Activated T-helper 1 cell treated with anti-CD3 and anti-CD28 coated beads, Interleukin-12 subunit alpha, Interleukin-12 subunit beta, Interleukin-2, Interleukin-4 antibody, amounts not matched to agents 30 ng/mL and 10 ng/mL and 1 ng/mL, durations not matched to agents 14 hours and 24 hours and 36 hours (primary cell): Measurements from ENCODE around the gene TLR9. TPM values are rescaled to one million over a fixed set of nuclear protein-coding genes. Genes with fewer than 3 reads are reported as not detected.

Source experiments
- DNase-seq: peaks from one replicate; pipeline ENCODE4 v3.0.0; 2021; ENCODE audit warnings: low spot score
- H3K27ac Mint-ChIP-seq: one replicate; pipeline ENCODE4 v1.8.0; 2021; ENCODE audit warnings: mild to moderate bottlenecking, mixed read lengths
- H3K27me3 Mint-ChIP-seq: one replicate; pipeline ENCODE4 v1.8.0; 2022; ENCODE audit warnings: mild to moderate bottlenecking, moderate library complexity, mixed read lengths; ENCODE audit not compliant: insufficient read depth
- H3K36me3 Mint-ChIP-seq: one replicate; pipeline ENCODE4 v1.8.0; 2021; ENCODE audit warnings: low read depth, mixed read lengths
- H3K4me1 Mint-ChIP-seq: one replicate; pipeline ENCODE4 v1.8.0; 2021; ENCODE audit warnings: low read depth, mixed read lengths
- H3K4me3 Mint-ChIP-seq: one replicate; pipeline ENCODE4 v1.8.0; 2021; ENCODE audit warnings: mild to moderate bottlenecking, moderate library complexity, mixed read lengths
- H3K9me3 Mint-ChIP-seq: one replicate; pipeline ENCODE4 v1.8.0; 2021; ENCODE audit warnings: mixed read lengths
- intact Hi-C: fragments of 100-400 bp; cut with micrococcal nuclease; formaldehyde crosslinking; loops from one replicate; pipeline ENCODE4 v1.15.1; 2024
- total RNA-seq: library from RNA; stranded (reverse); gene quantifications from 2 replicates; pipeline ENCODE4 v1.2.3, GENCODE V29; 2022

Gene TLR9
- total RNA-seq, 1 donor from 2014 or later = 0.47 TPM

DNA sequence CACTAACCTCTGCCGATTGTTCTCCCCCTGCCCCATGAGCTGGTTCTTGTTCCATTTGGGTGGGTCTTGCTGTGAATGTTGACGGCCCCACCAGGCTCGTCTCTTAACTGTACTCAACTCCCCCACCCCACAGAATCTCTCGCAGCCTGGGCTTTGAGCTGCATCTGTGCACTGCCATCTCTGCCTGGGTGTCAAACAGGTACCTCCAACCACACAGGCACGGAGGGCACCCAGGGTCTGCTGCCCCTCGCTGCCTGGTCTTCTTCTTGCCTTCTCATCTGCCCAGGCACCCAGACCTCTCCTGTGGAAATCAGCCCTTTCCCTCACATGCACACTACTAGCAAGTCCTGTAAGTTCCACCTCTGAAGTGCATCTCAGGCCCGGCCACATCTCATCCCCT is 10.1 kb downstream of the TLR9 start:
- H3K27ac Mint-ChIP-seq = peak overlapping the region; percentile 49
- intact Hi-C loops = no loop called here
- H3K4me3 Mint-ChIP-seq = no peak overlapping the region
- H3K9me3 Mint-ChIP-seq = no peaks in the 10 kb centered on the region
- no peaks in the 10 kb centered on the region for H3K27me3 Mint-ChIP-seq
- H3K36me3 Mint-ChIP-seq = peaks cover 46% of the 10 kb centered on the region
- peaks cover 47% of the 10 kb centered on the region for H3K4me1 Mint-ChIP-seq
- DNase-seq = no peak

DNA sequence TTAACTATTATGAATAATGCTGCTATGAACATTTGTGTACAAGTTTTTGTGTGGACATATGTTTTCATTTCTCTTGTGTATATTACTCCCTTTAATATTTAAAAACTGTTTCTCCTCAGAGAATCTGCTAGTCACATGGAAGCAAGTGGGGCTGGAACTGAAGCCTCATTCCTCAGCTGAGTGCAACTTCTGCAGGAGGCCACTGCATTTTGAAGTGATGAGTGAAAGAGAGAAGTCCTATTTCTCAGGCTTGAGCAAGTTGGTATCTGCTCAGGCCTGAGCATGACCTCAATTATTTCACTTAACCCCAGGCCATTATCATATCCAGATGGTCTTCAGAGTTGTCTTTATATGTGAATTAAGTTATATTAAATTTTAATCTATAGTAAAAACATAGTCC is 11.5 kb downstream of the TLR9 start:
- Mint-ChIP-seq H3K36me3 (peaks cover 58% of the 10 kb centered on the region), H3K4me1 (peaks cover 34% of the 10 kb centered on the region), H3K27me3 (no peaks in the 10 kb centered on the region), H3K9me3 (no peaks in the 10 kb centered on the region), H3K27ac (no peak overlapping the region), H3K4me3 (no peak overlapping the region)
- intact Hi-C loops = no loop called here
- no peak for DNase-seq

DNA sequence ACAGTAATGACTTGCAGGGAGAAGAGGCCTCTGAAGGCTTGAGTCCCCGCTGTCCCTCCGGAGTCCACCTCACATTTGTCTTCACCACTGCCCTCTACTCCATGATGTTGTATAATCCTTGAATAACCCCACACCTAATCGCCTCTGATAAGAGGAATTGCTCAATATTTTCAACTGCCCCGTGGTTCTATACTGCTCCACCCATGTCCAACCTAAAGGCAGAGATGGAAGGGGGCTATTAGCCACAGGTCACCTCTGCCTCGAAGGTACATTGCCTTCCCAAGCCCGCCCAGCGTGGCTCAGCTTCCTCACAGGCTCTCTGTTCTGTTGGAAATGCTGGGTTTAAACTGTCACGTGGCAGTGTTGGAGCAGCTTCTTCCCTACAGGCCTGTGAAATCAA is 12.4 kb downstream of the TLR9 start:
- Mint-ChIP-seq H3K9me3 (no peaks in the 10 kb centered on the region), H3K4me3 (no peak overlapping the region), H3K4me1 (peaks cover 25% of the 10 kb centered on the region), H3K27ac (no peak overlapping the region), H3K36me3 (peaks cover 65% of the 10 kb centered on the region), H3K27me3 (no peaks in the 10 kb centered on the region)
- no peak for DNase-seq
- intact Hi-C loops = no loop called here

DNA sequence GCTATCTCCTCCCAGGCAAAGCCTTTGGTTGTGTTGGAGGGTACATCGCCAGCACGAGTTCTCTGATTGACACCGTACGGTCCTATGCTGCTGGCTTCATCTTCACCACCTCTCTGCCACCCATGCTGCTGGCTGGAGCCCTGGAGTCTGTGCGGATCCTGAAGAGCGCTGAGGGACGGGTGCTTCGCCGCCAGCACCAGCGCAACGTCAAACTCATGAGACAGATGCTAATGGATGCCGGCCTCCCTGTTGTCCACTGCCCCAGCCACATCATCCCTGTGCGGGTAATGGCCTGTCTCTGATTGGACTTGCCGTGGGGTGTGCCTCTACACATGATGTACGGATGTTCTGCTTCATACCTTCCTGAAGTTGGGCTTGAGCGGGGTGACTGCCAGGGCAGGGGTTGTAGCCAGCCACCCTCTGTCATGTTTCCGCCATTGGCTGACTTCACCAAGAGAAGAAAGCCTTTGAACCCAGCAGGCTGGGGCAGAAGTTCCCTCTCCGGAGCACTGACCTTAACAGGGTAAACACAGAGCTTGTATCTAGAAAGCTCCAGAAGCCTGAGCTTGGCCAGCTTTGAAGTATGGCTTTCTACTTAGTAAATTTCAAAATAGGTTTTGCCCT is 14.1 kb downstream of the TLR9 start:
- Mint-ChIP-seq H3K4me1 (peaks cover 9% of the 10 kb centered on the region), H3K4me3 (no peak overlapping the region), H3K9me3 (no peaks in the 10 kb centered on the region), H3K27me3 (no peaks in the 10 kb centered on the region), H3K27ac (no peak overlapping the region), H3K36me3 (peaks cover 71% of the 10 kb centered on the region)
- DNase-seq = no peak
- intact Hi-C loops = no loop called here

DNA sequence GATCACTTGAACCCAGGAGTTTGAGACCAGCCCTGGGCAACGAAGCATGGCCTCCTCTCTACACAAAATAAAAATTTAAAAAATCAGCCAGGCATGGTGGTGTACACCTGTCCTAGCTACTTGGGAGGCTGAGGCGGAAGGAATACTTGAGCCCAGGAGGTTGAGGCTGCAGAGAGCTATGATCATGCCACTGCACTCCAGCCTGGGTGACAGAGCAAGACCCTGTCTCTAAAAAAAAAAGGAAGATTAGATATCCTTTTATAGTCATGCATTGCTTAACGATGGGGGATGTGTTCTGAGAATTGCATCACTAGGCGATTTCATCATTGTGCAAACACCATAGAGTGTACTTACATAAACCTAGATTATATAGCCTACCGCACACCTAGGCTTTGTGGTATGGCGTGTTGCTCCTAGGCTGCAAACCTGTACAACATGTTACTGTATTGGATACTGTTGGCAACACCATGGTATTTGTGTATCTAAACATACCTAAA is 14.8 kb downstream of the TLR9 start:
- no peak overlapping the region for H3K4me3 Mint-ChIP-seq
- no peak for DNase-seq
- no peaks in the 10 kb centered on the region for H3K9me3 Mint-ChIP-seq
- H3K27ac Mint-ChIP-seq = no peak overlapping the region
- H3K36me3 Mint-ChIP-seq = peaks cover 76% of the 10 kb centered on the region
- no peaks in the 10 kb centered on the region for H3K27me3 Mint-ChIP-seq
- H3K4me1 Mint-ChIP-seq = peaks cover 6% of the 10 kb centered on the region
- intact Hi-C loops = no loop called here

DNA sequence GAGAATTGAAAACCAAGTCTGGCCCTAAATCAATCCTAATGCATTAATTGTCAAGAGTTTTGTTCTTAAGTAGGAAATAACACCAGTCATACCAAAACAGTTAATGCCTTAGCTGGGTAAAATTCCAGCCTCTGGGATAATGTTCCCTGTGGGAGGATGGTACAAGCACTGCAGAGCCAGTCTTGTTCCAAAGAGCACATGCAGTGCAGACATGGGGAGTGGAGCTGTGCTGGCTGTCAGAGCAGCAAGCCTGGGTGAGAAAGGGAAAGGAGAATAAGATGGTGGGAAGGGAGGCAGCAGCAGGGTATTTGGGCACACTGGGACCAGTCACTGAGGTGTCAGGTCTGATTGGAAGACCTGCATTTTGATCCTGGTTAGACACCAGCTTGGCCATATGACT is 15.4 kb downstream of the TLR9 start:
- Mint-ChIP-seq H3K27me3 (no peaks in the 10 kb centered on the region), H3K27ac (no peak overlapping the region), H3K36me3 (peaks cover 75% of the 10 kb centered on the region), H3K9me3 (no peaks in the 10 kb centered on the region), H3K4me1 (peaks cover 6% of the 10 kb centered on the region), H3K4me3 (no peak overlapping the region)
- intact Hi-C loops = no loop called here
- DNase-seq = no peak

DNA sequence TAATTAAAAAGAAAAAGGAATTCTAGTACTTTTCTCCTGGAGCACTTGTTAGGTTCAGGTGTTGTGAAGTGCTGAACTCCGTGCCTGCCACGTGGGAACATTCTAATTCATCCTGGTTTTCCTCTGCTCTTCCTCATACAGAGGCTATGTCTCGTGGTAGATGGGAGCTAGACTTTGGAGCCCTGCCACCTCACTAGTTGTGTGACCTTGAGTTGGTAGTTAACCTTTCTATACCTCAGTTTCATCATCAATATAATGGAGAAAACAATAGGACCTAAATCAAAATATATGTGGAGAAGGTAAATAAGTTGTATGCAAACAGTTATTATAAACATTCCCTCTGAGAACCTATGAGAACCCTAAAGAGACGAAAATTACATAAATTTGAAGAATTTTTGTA is 16.9 kb downstream of the TLR9 start:
- peaks cover 77% of the 10 kb centered on the region for H3K36me3 Mint-ChIP-seq
- DNase-seq = no peak
- no peaks in the 10 kb centered on the region for H3K27me3 Mint-ChIP-seq
- H3K9me3 Mint-ChIP-seq = no peaks in the 10 kb centered on the region
- H3K4me1 Mint-ChIP-seq = peaks cover 17% of the 10 kb centered on the region
- H3K27ac Mint-ChIP-seq = no peak overlapping the region
- H3K4me3 Mint-ChIP-seq = no peak overlapping the region
- intact Hi-C loops = no loop called here

DNA sequence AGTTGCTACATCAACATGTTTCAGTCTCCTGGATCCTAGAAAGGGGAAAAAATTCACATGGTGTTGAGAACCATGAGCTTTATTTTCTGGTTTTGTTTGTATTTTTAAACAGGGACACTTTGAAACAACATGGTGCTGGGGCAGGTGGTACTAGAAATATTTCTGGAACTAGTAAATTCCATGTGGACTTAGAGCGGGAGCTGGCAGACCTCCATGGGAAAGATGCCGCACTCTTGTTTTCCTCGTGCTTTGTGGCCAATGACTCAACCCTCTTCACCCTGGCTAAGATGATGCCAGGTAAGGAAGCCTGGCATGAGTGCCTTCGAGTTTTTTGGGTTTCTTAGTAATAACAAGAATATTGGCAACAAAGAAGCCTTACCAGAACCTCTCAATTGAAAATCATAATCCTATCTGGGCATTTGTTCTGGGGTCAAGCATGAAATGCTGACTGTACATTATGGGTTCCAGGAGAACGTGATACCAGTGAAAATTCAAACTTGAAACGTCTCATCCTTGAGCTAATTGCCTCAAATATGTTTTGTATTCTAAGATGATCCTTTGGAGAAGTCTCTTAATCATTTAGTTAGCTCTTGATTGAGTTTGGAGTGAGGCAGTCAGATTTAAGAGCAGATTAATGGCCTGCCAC is 19.6 kb downstream of the TLR9 start:
- Mint-ChIP-seq H3K27ac (no peak overlapping the region), H3K9me3 (no peaks in the 10 kb centered on the region), H3K4me3 (no peak overlapping the region), H3K36me3 (peaks cover 77% of the 10 kb centered on the region), H3K27me3 (no peaks in the 10 kb centered on the region), H3K4me1 (peaks cover 43% of the 10 kb centered on the region)
- intact Hi-C loops = no loop called here
- DNase-seq = no peak

DNA sequence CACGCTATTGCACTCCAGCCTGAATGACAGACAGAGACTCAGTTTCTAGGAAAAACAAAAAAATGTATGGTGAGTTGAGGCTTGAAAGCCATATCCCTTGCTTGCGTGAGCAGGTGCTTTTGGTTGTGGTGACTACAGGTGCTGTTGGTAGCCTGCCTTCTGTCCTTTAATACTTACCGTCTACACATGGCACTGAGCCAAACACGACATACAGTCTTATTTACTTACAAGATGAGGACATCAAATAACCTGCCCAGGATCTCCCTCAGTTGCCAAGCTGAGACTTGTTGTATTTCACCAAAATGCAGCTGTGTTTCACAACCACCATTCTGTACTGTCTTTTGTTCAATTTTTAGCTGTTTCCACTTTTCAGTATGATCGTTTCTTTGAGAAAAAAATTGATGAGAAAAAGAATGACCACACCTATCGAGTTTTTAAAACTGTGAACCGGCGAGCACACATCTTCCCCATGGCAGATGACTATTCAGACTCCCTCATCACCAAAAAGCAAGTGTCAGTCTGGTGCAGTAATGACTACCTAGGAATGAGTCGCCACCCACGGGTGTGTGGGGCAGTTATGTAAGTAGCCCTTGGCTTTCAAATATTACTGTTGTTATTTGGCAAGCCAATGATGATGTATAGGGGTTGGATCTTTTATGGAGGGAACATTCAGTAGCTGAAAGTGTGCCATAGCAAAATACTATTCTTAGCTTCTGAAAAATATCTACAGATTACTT is 20.9 kb downstream of the TLR9 start:
- peaks cover 70% of the 10 kb centered on the region for H3K36me3 Mint-ChIP-seq
- no peak for DNase-seq
- H3K9me3 Mint-ChIP-seq = no peaks in the 10 kb centered on the region
- H3K4me1 Mint-ChIP-seq = peaks cover 52% of the 10 kb centered on the region
- no peak overlapping the region for H3K4me3 Mint-ChIP-seq
- intact Hi-C loops = no loop called here
- no peaks in the 10 kb centered on the region for H3K27me3 Mint-ChIP-seq
- peak overlapping the region; percentile 38 for H3K27ac Mint-ChIP-seq

DNA sequence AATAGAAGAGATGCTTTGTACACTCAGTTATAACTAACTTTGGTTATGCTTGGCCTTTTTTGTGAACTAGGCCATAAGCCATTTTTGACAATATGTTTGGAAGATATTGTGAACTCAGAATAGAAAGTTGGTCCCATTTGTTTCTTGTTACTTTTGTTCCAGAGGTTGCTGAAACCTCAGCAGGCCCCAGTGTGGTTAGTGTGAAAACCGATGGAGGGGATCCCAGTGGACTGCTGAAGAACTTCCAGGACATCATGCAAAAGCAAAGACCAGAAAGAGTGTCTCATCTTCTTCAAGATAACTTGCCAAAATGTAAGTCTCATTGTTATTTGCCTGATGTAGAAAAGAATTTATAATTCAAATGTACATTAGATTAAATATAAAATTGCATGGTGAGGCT is 21.7 kb downstream of the TLR9 start:
- no peaks in the 10 kb centered on the region for H3K27me3 Mint-ChIP-seq
- peaks cover 72% of the 10 kb centered on the region for H3K36me3 Mint-ChIP-seq
- intact Hi-C loops = no loop called here
- DNase-seq = no peak
- H3K4me3 Mint-ChIP-seq = no peak overlapping the region
- H3K9me3 Mint-ChIP-seq = no peaks in the 10 kb centered on the region
- H3K4me1 Mint-ChIP-seq = peaks cover 59% of the 10 kb centered on the region
- peak overlapping the region; percentile 44 for H3K27ac Mint-ChIP-seq

DNA sequence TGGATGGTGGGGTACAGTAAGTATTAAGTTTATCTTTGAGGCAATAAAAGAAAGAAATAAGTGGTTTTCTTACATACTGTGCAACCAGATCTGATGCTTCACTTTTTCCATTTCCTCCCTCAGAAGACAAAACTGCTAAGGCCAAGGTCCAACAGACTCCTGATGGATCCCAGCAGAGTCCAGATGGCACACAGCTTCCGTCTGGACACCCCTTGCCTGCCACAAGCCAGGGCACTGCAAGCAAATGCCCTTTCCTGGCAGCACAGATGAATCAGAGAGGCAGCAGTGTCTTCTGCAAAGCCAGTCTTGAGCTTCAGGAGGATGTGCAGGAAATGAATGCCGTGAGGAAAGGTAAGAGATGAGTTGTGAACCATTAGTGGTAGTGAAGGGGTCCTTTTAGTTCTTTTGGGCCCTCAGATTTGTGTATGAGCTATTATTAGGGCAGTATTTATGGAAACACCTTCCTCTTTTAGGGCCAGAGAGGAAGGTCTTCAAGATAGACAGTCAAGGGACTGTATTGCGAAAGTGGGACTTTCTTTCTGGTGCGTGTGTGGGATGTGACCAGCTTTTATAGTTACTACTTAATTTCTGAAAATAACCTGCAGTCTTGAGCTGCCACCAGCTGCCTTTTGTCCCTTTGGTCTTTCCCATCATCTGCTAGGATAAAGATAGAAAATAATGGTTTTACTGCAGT is 22.9 kb downstream of the TLR9 start:
- Mint-ChIP-seq H3K36me3 (peaks cover 66% of the 10 kb centered on the region), H3K27ac (peak overlapping the region; percentile 79), H3K4me3 (peak overlapping the region; percentile 19), H3K27me3 (no peaks in the 10 kb centered on the region), H3K9me3 (no peaks in the 10 kb centered on the region), H3K4me1 (peaks cover 67% of the 10 kb centered on the region)
- DNase-seq = no peak
- intact Hi-C loops = no loop called here

DNA sequence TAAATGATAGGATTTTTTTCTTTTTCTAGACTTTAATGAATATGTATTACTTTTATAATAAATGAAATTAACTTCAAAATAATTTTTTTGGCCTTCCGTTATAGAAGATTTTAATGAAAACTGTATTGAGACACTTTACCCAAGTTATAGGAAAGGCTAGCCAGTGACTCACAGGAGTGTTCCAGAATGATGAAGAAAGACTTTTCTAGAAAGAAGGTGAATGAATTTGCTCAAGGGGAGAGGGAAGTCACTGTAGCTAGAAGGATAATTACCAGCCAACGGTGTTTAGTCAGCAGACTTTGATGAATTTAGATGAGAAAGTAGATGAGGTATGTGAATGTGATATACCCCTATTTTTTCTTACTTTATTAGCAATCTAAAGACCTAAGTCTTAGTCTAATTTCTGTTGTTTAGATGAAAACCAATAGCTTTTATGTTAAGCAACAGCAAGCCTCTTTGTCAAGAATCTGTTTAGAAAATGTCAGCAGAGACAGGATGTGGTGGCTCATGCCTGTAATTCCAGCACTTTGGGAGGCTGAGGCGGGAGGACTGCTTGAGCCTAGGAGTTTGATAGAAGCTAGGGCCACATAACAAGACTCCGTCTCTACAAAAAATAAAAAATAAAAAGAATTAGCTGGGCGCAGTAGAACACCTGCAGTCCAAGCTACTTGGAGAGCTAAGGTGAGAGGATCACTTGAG is 24.3 kb downstream of the TLR9 start:
- Mint-ChIP-seq H3K9me3 (no peaks in the 10 kb centered on the region), H3K27me3 (no peaks in the 10 kb centered on the region), H3K4me3 (peak overlapping the region; percentile 16), H3K4me1 (peaks cover 81% of the 10 kb centered on the region), H3K36me3 (peaks cover 56% of the 10 kb centered on the region), H3K27ac (peak overlapping the region; percentile 63)
- DNase-seq = no peak
- intact Hi-C loops = no loop called here
